ENCODE results near the gene MAST1.
A peak's percentile ranks its signal among the peaks of the same experiment; 100 is the strongest.
"Not testable (repeated sequence)": the region's sequence is repeated elsewhere in the genome, so short reads cannot be mapped to it uniquely, and the experiment has no call there.

The MAST1 gene

GRCh38 chr19:12899891-12900518, 61.7 kb downstream of the MAST1 start:
- in situ Hi-C loops (cut with HindIII; ENCODE audit: low sequenced_read_pairs): no loop called here
- TF ChIP-seq CTCF (IDR thresholded peaks at IDR 0.05; ENCODE audit: low read depth, low read length): no peak
- DNase-seq (ENCODE audit: low read depth, low spot score): no peak
- H3K4me3 ChIP-seq (ENCODE audit: low read depth, low read length): no peak overlapping the region

- TF ChIP-seq CTCF (IDR thresholded peaks at IDR 0.05; ENCODE audit: low read depth, low read length): no peak
- H3K4me3 ChIP-seq (ENCODE audit: low read depth, low read length): no peak overlapping the region
- DNase-seq (ENCODE audit: low read depth, low spot score): no peak
- in situ Hi-C loops (cut with HindIII; ENCODE audit: low sequenced_read_pairs): no loop called here
These were observed 68.9 kb downstream of the MAST1 start for GRCh38 chr19:12907166-12907565.

DNA sequence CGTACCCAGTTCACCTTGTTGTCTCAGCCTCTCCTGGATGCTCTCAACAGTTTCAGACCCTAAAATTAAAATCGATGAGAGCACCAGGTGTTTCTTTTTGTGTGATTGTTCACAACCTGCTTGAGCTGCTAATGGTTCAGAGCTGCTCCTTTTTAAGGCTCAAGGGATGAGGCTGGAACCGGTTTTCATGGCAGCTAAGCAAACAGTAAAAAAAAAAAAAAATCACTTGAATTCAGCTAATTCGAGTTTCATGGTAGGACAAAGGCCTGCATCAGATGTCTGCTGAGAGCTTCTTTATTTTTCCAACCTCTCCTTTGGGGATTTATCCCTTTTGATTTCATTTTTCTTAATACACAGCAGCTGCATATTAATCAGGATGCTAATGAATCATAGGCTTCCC, 74.3 kb downstream of the MAST1 start:
- no peak for DNase-seq (ENCODE audit: low read depth, low spot score)
- H3K4me3 ChIP-seq (ENCODE audit: low read depth, low read length): no peak overlapping the region
- in situ Hi-C loops (cut with HindIII; ENCODE audit: low sequenced_read_pairs): no loop called here
- TF ChIP-seq CTCF (IDR thresholded peaks at IDR 0.05; ENCODE audit: low read depth, low read length): no peak

DNA sequence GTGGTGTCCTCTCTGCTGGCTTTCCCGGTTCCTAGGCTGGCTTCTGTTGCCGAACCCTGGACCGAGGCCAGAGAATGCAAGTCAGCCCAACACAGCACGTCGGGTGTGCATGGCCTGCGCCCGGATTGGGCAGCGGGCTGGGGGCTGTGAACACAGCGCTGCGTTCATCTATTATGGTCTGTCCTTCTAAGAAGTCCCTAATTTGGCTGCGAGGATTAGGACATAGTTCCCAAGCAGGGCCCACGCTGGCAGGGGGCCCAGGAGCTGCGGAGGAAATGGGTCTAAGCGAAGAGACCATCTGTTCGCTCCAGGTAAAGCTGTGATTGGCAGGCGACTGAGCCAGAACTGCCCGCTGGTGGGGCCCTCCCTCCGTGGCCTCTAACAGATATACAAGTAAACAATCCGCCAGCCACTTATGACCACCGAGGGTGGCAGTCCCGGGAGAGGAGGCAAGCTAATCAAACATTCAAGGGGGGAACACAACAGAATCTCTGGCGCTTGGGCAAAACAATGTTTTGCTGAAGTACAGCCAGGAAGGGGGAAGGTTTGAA, 74.8 kb downstream of the MAST1 start:
- in situ Hi-C loops (cut with HindIII; ENCODE audit: low sequenced_read_pairs): no loop called here
- no peak for TF ChIP-seq CTCF (IDR thresholded peaks at IDR 0.05; ENCODE audit: low read depth, low read length)
- H3K4me3 ChIP-seq (ENCODE audit: low read depth, low read length): no peak overlapping the region
- DNase-seq (ENCODE audit: low read depth, low spot score): peak; percentile 37

DNA sequence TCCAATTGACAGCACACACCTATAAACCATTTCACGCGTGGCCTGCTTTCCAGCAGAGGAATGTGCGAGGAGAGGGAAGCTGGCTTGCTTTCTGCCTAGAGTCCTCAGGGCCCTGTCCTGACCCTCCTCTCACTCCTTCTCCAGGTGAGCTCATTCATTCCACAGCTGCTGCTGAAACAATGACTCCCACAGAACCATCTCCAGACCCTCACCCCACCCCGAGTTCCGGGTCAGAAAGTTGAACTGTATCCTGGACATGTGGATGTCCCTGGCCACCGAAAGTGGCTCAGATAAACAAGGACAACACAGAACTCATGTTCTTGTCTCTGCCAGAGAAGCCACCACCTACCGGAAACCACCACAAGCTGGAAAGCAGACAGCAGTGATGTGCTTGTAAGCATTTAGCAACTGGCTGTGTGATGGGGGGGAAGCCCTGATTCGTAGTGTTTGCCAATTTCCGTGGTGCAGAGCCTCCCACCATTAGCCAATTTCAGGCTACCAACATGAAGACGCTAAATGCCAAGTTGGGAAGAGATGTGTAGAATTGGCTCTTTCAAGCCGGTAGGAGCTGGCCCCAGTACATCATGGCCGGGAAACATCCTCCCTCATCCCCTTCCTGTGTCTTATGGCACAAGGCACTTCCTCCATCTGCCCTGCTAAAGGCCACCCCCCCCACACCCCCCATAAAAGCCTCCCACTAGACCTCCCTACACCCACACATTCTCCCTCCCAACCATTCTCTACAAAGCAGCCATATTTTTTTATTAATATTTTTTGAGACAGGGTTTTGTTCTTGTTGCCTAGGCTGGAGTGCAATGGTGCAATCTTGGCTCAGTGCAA, 75.8 kb downstream of the MAST1 start:
- in situ Hi-C loops (cut with HindIII; ENCODE audit: low sequenced_read_pairs): no loop called here
- no peak for DNase-seq (ENCODE audit: low read depth, low spot score)

GRCh38 chr19:12915860-12916259, 77.5 kb downstream of the MAST1 start:
- H3K4me3 ChIP-seq (ENCODE audit: low read depth, low read length); DNase-seq (ENCODE audit: low read depth, low spot score); in situ Hi-C loops (cut with HindIII; ENCODE audit: low sequenced_read_pairs): not testable (repeated sequence)

More for the DNA sequence above, 75.8 kb downstream of the MAST1 start:
- H3K4me3 ChIP-seq (ENCODE audit: low read depth, low read length): no peak overlapping the region
- no peak for TF ChIP-seq CTCF (IDR thresholded peaks at IDR 0.05; ENCODE audit: low read depth, low read length)

DNA sequence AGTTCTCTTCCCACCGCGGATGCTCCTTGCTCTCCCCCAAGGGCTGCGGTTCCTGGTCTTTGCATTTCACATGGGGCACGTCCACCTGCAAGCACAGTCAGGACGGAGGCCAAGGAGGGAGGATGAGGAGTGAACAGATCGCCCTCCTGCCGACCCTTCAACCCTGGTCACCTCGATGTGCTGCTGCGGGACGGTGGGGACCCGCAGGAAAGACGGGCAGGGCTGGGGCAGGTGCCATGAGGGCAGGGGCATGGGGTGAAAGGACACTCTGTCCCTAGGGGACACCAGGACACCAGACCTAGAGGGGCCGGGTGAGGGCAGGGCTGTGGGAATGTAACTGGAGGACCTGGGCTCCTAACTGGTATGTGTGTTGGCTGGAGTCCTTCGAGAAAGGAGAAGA, 79.9 kb downstream of the MAST1 start:
- DNase-seq (ENCODE audit: low read depth, low spot score): no peak
- no peak for TF ChIP-seq CTCF (IDR thresholded peaks at IDR 0.05; ENCODE audit: low read depth, low read length)
- in situ Hi-C loops (cut with HindIII; ENCODE audit: low sequenced_read_pairs): no loop called here
- H3K4me3 ChIP-seq (ENCODE audit: low read depth, low read length): no peak overlapping the region
